NCI-H524 (cell line): ENCODE data around the gene CPNE5.
"Not testable (repeated sequence)": the region's sequence is repeated elsewhere in the genome, so short reads cannot be mapped to it uniquely, and the experiment has no call there.

Experiments
- DNase-seq, 2 experiments: peaks; one replicate each; lab custom pipeline; 2025; lab: John Stamatoyannopoulos, UW

The CPNE5 gene

DNA sequence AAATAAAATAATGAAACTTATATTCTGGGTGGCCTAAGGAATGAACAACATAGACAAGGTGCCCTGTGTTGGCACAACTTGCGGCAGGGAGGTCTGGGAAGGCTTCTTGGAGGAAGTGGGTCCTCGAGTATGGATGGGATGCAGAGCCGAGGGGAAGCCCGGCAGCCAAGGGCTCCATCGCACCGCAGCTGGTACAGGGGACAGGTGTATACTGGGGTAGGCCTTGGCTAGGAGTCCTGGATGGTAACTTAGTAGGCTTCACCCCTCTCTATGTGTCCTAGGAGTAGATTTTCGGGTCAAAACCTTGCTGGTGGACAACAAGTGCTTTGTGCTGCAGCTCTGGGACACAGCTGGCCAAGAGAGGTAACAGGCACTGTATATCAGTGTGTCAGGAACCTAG lies 113.7 kb downstream of the CPNE5 start:
- no peak for DNase-seq

GRCh38 chr6:36724514-36725390 lies 114.5 kb downstream of the CPNE5 start:
- peak; percentile 48 to 72 for DNase-seq

GRCh38 chr6:36723992-36724391 lies 115.3 kb downstream of the CPNE5 start:
- not testable (repeated sequence) for DNase-seq

- DNase-seq = no peak
Observed at GRCh38 chr6:36722879-36723278, 116.4 kb downstream of the CPNE5 start.

DNA sequence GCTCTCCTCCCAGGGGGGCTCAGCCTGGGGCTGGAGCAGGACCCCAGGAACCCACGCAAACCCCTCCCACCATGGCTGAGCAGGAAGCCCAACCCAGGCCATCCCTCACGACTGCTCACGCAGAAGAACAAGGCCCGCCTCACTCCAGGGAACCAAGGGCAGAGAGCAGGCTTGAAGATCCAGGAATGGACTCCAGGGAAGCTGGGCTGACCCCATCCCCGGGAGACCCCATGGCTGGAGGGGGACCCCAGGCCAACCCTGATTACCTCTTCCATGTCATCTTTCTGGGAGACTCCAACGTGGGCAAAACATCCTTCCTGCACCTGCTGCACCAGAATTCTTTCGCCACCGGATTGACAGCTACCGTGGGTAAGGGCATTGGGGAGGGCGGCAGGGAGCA lies 116.9 kb downstream of the CPNE5 start:
- no peak for DNase-seq

- no peak for DNase-seq
Observed at GRCh38 chr6:36721369-36722140, 117.7 kb downstream of the CPNE5 start.

GRCh38 chr6:36720251-36721141 lies 118.7 kb downstream of the CPNE5 start:
- DNase-seq = no peak

GRCh38 chr6:36719126-36719525 lies 120.1 kb downstream of the CPNE5 start:
- DNase-seq = no peak

- DNase-seq = no peak
Observed at GRCh38 chr6:36718560-36718959, 120.7 kb downstream of the CPNE5 start.

- DNase-seq = peak in 1 of 2 experiments; percentile 22
Observed at GRCh38 chr6:36717871-36718540, 121.2 kb downstream of the CPNE5 start.

DNA sequence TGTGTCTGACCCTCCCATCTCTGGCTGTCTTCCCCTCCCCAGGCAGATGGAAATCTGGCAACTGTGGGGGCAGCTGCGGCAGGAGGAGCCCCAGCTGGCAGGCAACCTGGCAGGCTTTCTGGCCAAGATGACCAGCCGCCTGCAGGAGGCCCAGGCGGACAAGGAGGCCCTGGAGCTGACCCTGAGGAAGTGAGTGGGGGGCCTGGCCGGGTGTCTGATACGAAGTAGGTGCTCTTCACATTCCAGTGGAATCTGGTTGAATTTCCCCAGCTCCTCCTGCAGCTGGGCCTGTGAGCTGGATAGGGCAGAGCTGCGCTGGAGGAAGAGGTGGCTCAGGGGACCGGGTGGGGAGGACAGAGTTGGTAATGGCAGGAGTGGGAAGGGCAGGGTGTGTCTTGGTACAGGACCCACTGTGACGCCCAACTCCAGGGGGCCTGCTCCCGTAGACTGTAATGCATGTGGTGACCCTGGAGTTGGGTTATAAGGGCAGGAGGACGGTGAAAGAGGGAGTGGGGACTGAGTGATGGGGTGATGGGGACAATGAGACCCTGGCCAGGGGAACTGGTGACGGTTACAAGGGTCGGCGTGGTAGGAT lies 121.9 kb downstream of the CPNE5 start:
- DNase-seq = peak in 1 of 2 experiments; percentile 17

GRCh38 chr6:36716476-36717093 lies 122.7 kb downstream of the CPNE5 start:
- no peak for DNase-seq

GRCh38 chr6:36715469-36715868 lies 123.8 kb downstream of the CPNE5 start:
- no peak for DNase-seq

DNA sequence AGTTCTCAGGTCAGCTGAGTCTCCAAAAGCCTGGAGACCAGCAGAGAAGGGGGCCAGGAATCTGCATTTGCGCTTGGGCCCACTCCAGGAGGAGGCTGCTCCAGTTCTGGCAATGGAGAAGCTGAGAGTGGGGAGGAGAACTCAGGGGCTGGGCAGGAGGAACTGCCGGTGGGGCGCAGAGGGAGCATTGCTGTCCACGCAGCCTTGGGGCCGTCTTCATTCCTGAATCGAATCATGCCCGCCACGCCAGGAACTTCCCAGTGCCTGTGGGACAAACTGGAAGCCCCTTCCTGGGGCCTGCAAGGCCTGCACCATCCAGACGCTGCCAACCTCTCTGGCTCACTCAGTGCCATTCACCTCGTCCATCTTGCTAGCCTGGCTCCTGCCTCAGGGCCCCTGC lies 124.7 kb downstream of the CPNE5 start:
- DNase-seq = no peak

DNA sequence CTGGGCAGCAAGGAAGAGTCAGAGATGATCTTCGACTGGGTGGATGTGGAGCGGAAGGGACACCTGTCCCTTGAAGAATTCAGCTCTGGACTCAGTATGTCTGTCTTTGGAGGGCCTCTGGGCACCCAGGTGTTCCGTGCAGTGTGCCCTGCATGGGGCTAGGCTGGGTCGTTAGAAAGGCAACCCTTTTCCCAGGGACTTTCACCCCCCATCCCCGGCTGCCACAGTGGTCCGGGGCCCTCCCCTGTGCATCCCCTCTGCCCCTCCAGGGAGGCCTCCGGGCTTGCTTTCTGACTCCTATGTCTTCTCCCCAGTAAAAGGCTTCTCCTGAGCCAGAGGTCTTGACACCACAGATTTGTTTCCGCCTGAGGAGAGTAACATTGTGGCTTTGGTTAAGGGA lies 125.4 kb downstream of the CPNE5 start:
- DNase-seq = no peak

- DNase-seq = no peak
Observed at GRCh38 chr6:36712816-36713215, 126.4 kb downstream of the CPNE5 start.

DNA sequence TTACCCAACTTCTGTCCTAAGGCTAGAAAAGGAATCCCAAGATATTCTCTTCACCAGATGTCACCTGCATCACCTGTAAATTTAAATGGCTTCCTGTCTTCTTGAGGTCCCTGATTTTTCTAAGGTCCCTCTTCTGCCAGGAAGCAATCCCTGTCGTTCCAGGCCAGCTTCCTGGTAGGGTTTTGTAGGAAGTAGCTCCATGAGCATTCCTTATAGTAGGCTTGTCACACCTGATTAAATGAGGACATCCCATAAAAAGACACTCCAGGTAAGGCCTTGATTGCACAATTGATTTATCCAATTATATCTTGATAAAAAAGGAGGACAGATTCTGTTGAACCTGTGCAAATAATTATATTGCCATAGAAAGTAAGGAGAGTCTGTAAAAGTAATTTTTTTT lies 132.9 kb downstream of the CPNE5 start:
- no peak for DNase-seq

DNA sequence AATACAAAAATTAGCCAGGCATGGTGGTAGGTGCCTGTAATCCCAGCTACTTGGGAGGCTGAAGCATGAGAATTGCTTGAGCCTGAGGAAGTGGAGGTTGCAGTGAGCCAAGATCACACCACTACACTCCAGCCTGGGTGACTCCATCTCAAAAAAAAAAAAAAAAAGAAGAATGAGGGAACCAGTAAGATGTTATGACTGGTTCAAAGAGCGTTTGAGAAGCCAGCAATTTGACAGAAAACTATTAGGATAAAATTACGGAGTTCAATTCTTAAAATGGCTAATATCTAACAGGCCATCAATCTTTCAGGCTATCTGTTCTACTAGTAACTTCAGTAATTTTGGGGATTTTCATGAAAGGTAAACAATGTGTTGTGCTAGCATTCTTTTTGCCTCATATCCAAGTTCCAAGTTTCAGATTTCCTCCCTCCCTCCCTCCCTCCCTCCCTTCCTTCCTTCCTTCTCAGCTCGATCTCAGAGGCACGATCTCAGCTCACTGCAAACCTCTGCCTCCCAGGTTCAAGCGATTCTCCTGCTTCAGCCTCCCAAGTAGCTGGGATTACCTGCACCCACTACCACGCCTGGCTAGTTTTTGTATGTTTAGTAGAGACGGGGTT lies 134.2 kb downstream of the CPNE5 start:
- DNase-seq = not testable (repeated sequence)

- no peak for DNase-seq
Observed at GRCh38 chr6:36703982-36704381, 135.3 kb downstream of the CPNE5 start.

GRCh38 chr6:36703081-36703606 lies 136.1 kb downstream of the CPNE5 start:
- no peak for DNase-seq
